ENCODE results near the gene NPR2. TPM values are rescaled to one million over a fixed set of nuclear protein-coding genes. Genes with fewer than 3 reads are reported as not detected.

Gene NPR2
- polyA plus RNA-seq, 1 of the 3 experiments (the other 2 are of a cell fraction): 13.5 TPM

- no peak for TF ChIP-seq JUND (IDR thresholded peaks at IDR 0.05)
These were observed 65.5 kb downstream of the NPR2 start (continued) for GRCh38 chr9:35856882-35857281.

DNA sequence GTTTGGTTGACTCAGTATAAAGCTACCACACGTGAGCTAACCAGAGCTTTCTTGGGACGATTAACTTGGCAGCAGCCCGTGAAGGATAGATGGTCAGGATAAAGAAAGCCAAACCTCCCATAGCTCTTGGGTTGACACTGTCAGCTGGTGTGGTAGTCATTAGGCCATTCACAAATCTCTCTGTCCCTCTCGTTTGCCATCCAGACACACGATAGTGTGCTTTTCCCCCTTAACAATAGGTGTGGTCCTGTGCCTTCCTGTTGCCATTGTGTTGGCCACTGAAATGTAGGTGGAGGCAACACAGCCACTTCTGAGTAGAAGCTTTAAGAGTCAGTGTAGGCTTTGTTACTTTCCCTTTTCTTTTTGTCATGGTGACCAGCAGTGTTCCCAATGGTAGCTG, 67.1 kb downstream of the NPR2 start:
- no peaks in the 10 kb centered on the region; the same call in 1 of the 2 replicates for H3K27me3 ChIP-seq (ENCODE audit: insufficient read depth)
- H2AFZ ChIP-seq (ENCODE audit: low read depth): no peak overlapping the region
- no peaks in the 10 kb centered on the region for H3K79me2 ChIP-seq (ENCODE audit: insufficient read depth)
- H3F3A ChIP-seq (replicated peaks; ENCODE audit: insufficient read depth): no peaks in the 10 kb centered on the region
- 72% methylated on average over 5 of the region's 5 CpGs for WGBS (ENCODE audit: low lambda C conversion rate)
- H3K9me3 ChIP-seq: no peaks in the 10 kb centered on the region
- DNase-seq: no peak
- peaks cover 0 to 9% of the 10 kb centered on the region in 2 experiments; a peak in 1 of 4 replicates for H3K4me1 ChIP-seq (ENCODE audit: control insufficient read depth in 1 of 2, insufficient read depth in 2 of 2, low read depth in 1 of 2, low read length in 1 of 2)
- ChIA-PET POLR2A (no interaction called here), CTCF (interaction anchor here (0.6 to 3.6 kb wide), 4 partner anchors 24 to 69 kb away, joined by 3 to 17 read pairs (median 4); no protein-coding TSS in a partner anchor)
- H4K20me1 ChIP-seq (ENCODE audit: insufficient read depth): no peaks in the 10 kb centered on the region
- H3K36me3 ChIP-seq (replicated peaks in 1 of 2; ENCODE audit: control insufficient read depth in 1 of 2, insufficient read depth in 2 of 2, low read length in 1 of 2): no peaks in the 10 kb centered on the region
- no peak overlapping the region for H3K4me3 ChIP-seq (ENCODE audit: low read depth in 2 of 2, low read length in 1 of 2)
- H3K27ac ChIP-seq (ENCODE audit: low read depth in 2 of 2, low read length in 1 of 2): no peak overlapping the region
- no peak overlapping the region for H3K9ac ChIP-seq
- TF ChIP-seq CHD2 (IDR thresholded peaks at IDR 0.05; ENCODE audit: low read length, partially characterized antibody): no peak
- no peaks in the 10 kb centered on the region for H3K9me2 ChIP-seq
- no peak overlapping the region for H3K4me2 ChIP-seq

Small RNA genes lying within 50 kb of the gene (small RNA-seq; reads per million reads assigned to genes)
- 0 to 4.5 (median 0.21) reads per million in 7 experiments for gene HINT2

Other genes with a start within 250 kb of the NPR2 start
- 26.0 TPM in 2 replicates for gene TESK1, start 186.3 kb upstream of the NPR2 start, polyA plus RNA-seq (2012; rRNA removed)
- gene CD72, start 173.2 kb upstream of the NPR2 start, polyA plus RNA-seq (2012; rRNA removed): 2.5 and 2.7 TPM in 2 replicates
- not detected in 2 replicates for gene SIT1, start 140.7 kb upstream of the NPR2 start, polyA plus RNA-seq (2012; rRNA removed)
- gene RMRP, start 133.6 kb upstream of the NPR2 start, polyA plus RNA-seq (2012; rRNA removed): 64.9 and 157 TPM in 2 replicates
- gene CCDC107, start 133.3 kb upstream of the NPR2 start, polyA plus RNA-seq (2012; rRNA removed): 20.9 and 22.0 TPM in 2 replicates
- gene ARHGEF39, start 126.4 kb upstream of the NPR2 start, polyA plus RNA-seq (2012; rRNA removed): 4.9 and 5.2 TPM in 2 replicates
- 0.99 and 1.4 TPM in 2 replicates for gene CA9, start 117.7 kb upstream of the NPR2 start, polyA plus RNA-seq (2012; rRNA removed)
- 589 and 620 TPM in 2 replicates for gene TPM2, start 101.7 kb upstream of the NPR2 start, polyA plus RNA-seq (2012; rRNA removed)
- gene TLN1, start 59.4 kb upstream of the NPR2 start, polyA plus RNA-seq (2012; rRNA removed): 91.8 and 115 TPM in 2 replicates
- 33.9 and 38.6 TPM in 2 replicates for gene CREB3, start 58.9 kb upstream of the NPR2 start, polyA plus RNA-seq (2012; rRNA removed)
- gene GBA2, start 42.4 kb upstream of the NPR2 start, polyA plus RNA-seq (2012; rRNA removed): 71.5 and 98.2 TPM in 2 replicates
- gene RGP1, start 42.3 kb upstream of the NPR2 start, polyA plus RNA-seq (2012; rRNA removed): 16.1 and 18.6 TPM in 2 replicates
- 1.2 TPM in 2 replicates for gene MSMP, start 37.3 kb upstream of the NPR2 start, polyA plus RNA-seq (2012; rRNA removed)
- gene SPAG8, start 20.7 kb downstream of the NPR2 start, polyA plus RNA-seq (2012; rRNA removed): 1.5 and 2.8 TPM in 2 replicates
- 39.9 and 57.2 TPM in 2 replicates for gene HINT2, start 23.5 kb downstream of the NPR2 start, polyA plus RNA-seq (2012; rRNA removed)
- not detected in 2 replicates for gene FAM221B, start 37.1 kb downstream of the NPR2 start, polyA plus RNA-seq (2012; rRNA removed)
- 5.3 and 5.8 TPM in 2 replicates for gene TMEM8B, start 37.6 kb downstream of the NPR2 start, polyA plus RNA-seq (2012; rRNA removed)
- gene OR13J1, start 78.8 kb downstream of the NPR2 start, polyA plus RNA-seq (2012; rRNA removed): not detected in 2 replicates
- gene HRCT1, start 114.6 kb downstream of the NPR2 start, polyA plus RNA-seq (2012; rRNA removed): 2.0 and 3.0 TPM in 2 replicates
- 0.11 and 0.13 TPM in 2 replicates for gene SPAAR, start 117.9 kb downstream of the NPR2 start, polyA plus RNA-seq (2012; rRNA removed)
- 0.16 TPM in 1 of 2 replicates, not detected in the other for gene OR2S2, start 166.6 kb downstream of the NPR2 start, polyA plus RNA-seq (2012; rRNA removed)
- 22.8 and 27.3 TPM in 2 replicates for gene RECK, start 245.3 kb downstream of the NPR2 start, polyA plus RNA-seq (2012; rRNA removed)

Data from SK-N-SH (cell line).